Heart right ventricle (tissue), 16 donors: ENCODE data around the gene KRT80. TPM values are rescaled to one million over a fixed set of nuclear protein-coding genes. Genes with fewer than 3 reads are reported as not detected.

Experiments used
- ATAC-seq, 8 donors: fragments of 200-7000 bp; cut with Tn5 transposase; one replicate each; pipeline ENCODE4 v1.9.1; 2020; ENCODE audit warnings: mild to moderate bottlenecking in 8 of 8, moderate library complexity in 8 of 8, moderate number of reproducible peaks in 1 of 8
- DNase-seq, 2 donors: peaks; one replicate each; pipeline ENCODE4 v3.0.0-alpha.2; 2020
- H3K27ac ChIP-seq, 10 donors: fragments of 200-600 bp; sonication (generic) in 2 of 10; one replicate each; pipeline versions ENCODE4 v1.5.0 to v1.8.0; 2020 to 2022; ENCODE audit warnings: mild to moderate bottlenecking in 3 of 10
- H3K27me3 ChIP-seq, 7 donors: fragments of 200-600 bp; one replicate each; pipeline ENCODE4 v1.8.0; 2021 to 2022; ENCODE audit warnings: mild to moderate bottlenecking in 2 of 7
- H3K36me3 ChIP-seq, 9 donors: fragments of 200-600 bp; sonication (generic) in 1 of 9; one replicate each; pipeline versions ENCODE4 v1.5.0 to v1.8.0; 2020 to 2022; ENCODE audit warnings: mild to moderate bottlenecking in 2 of 9
- H3K4me1 ChIP-seq, 9 donors: fragments of 200-600 bp; sonication (generic) in 1 of 9; one replicate each; pipeline versions ENCODE4 v1.5.0 to v1.8.0; 2020 to 2022; ENCODE audit warnings: mild to moderate bottlenecking in 4 of 9
- H3K4me3 ChIP-seq, 10 donors: fragments of 200-600 bp; sonication (generic) in 2 of 10; one replicate each; pipeline versions ENCODE4 v1.5.0 to v1.8.0; 2020 to 2022; ENCODE audit warnings: mild to moderate bottlenecking in 7 of 10, moderate library complexity in 2 of 10
- H3K9me3 ChIP-seq, 11 donors: fragments of 200-600 bp in 10 of 11; sonication (generic) in 2 of 11; one replicate each; pipeline versions ENCODE4 v1.5.0 to v1.8.0; 2013 to 2022; ENCODE audit warnings: mild to moderate bottlenecking in 2 of 11, control low read depth in 1 of 11, moderate library complexity in 1 of 11
- WGBS, 2 donors: extraction: QIAGEN DNeasy Blood & Tissue Kit; methylation state at CpG; one replicate each; pipeline ENCODE4 v1.1.7; 2013; ENCODE audit warnings: inconsistent platforms in 1 of 2; 5-methylcytosine and 5-hydroxymethylcytosine counted together
- intact Hi-C, 10 donors: fragments of 100-400 bp; cut with DNase I; formaldehyde crosslinking; loops; one replicate each; pipeline versions ENCODE4 v1.11.1 to v1.14.2; 2022
- polyA plus RNA-seq, 2 donors: library from polyadenylated mRNA; stranded (reverse); fragments of 200-250 nt; gene quantifications; one replicate each; pipeline ENCODE4 v1.2.3, GENCODE V29; 2013
- total RNA-seq, 10 donors: library from RNA; stranded (reverse); fragmentation: NEBNext Ultra II Directional in 3 of 10; extraction: Animal tissue kit (Norgen Biotek cat#: 25700) in 3 of 10; gene quantifications; one replicate each; pipeline versions ENCODE4 v1.2.1 to v1.2.4, GENCODE V29; 2021 to 2023
- TF ChIP-seq, protein P1 (sequence below), 9 donors: fragments of 200-600 bp; sonication (generic) in 2 of 9; IDR thresholded peaks; one replicate each; pipeline versions ENCODE4 v1.5.0 to v1.8.0; 2021 to 2022; ENCODE audit warnings: antibody characterized with exemption in 9 of 9, mild to moderate bottlenecking in 5 of 9, moderate library complexity in 1 of 9
- donor health status: Arrhythmogenic right ventricular cardiomyopathy.
- donor health status: ischemic (EF 13 %, LVEDD 7.1; RV severe dilation, severe dysfunction).
- donor health status: healthy with polysubstance abuse.
- donor health status: DM: no; HTN: yes; CAD: no.
- donor health status: DM: no; HTN: no; CAD: no.
- donor health status: ischemic (EF 25% LVEDD 6.9; RV normal size, moderate dysfunction).
- donor health status: ischemic (EF 25% LVEDD 5.7; RV mildly dilated, moderate dysfunction).
- donor health status: healthy.
- donor health status: DM: yes; HTN: yes; CAD: no.
- donor health status: Ischemic cardiomyopathy.
- donor health status: ischemic (EF 35%, LVEDD 5.7; RV mildly dilated, moderate dysfunction).
- donor health status: nonischemic (EF 11% LVEDD 7.7; RV severe dilation, severe dysfunction).
- donor health status: DM: yes; HTN: yes; CAD: no.
- donor health status: PGD.
- donor health status: ischemic (EF 29% LVEDD 5.4; RV normal size, mild dysfunction).
- donor health status: nonischemic (EF 23%, LVEDD 6.1; RV moderate dilation, normal function).

The KRT80 gene
- total and polyA plus RNA-seq, 12 donors, result 0.07 to 0.79 (median 0.16) TPM; not detected in 1

DNA sequence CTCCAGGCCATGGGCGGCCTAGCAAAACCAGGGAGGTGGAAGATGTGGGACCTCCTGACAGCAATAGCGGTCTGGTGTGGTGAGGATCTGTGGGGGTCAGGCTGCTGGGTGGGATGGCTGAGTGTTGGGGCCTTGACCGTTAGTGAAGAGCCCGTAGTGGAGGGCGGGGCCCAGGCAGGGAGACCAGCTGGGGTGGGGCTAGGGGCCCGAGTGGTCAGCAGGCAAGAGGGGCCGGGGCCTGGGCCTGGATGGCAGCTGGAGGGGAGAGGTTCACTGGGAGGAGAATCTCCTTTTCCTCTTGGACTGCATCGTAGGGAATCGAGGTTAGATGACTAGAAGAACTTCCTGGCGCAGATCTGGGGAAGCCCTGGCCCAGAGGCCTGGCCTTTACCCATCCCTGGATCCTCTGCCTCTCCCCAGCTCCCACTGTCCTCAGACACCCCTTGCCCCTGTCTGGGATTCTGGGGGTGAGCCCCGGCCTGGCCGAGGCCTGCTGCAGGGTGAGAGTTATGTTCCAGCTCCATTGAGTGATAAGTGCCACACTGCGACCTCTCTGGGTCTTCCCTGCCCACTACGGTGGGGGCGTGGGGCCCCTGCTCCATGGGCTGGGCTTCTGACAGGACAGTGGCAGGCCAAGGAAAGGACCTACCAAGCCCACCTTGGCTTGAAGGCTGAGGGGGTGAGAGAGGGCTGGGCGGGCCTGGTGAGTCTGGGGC, 47.1 kb downstream of the KRT80 start:
- DNase-seq (no peak), ATAC-seq (no peak)
- Histone ChIP-seq H3K4me1 (peaks cover 16 to 42% (median 28%) of the 10 kb centered on the region in 9 donors), H3K9me3 (no peaks in the 10 kb centered on the region), H3K27ac (no peak overlapping the region), H3K27me3 (no peaks in the 10 kb centered on the region), H3K36me3 (no peaks in the 10 kb centered on the region), H3K4me3 (no peak overlapping the region)
- intact Hi-C loops, result loop anchor here in 1 of 10 donors (5.0 kb wide), 1 partner anchor 848 kb away; no protein-coding TSS in a partner anchor
- 90% methylated on average over 16 of the region's 16 CpGs for WGBS, 2 donors
- TF ChIP-seq, protein P1, sequence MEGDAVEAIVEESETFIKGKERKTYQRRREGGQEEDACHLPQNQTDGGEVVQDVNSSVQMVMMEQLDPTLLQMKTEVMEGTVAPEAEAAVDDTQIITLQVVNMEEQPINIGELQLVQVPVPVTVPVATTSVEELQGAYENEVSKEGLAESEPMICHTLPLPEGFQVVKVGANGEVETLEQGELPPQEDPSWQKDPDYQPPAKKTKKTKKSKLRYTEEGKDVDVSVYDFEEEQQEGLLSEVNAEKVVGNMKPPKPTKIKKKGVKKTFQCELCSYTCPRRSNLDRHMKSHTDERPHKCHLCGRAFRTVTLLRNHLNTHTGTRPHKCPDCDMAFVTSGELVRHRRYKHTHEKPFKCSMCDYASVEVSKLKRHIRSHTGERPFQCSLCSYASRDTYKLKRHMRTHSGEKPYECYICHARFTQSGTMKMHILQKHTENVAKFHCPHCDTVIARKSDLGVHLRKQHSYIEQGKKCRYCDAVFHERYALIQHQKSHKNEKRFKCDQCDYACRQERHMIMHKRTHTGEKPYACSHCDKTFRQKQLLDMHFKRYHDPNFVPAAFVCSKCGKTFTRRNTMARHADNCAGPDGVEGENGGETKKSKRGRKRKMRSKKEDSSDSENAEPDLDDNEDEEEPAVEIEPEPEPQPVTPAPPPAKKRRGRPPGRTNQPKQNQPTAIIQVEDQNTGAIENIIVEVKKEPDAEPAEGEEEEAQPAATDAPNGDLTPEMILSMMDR (IDR thresholded peaks at IDR 0.05), result no peak

DNA sequence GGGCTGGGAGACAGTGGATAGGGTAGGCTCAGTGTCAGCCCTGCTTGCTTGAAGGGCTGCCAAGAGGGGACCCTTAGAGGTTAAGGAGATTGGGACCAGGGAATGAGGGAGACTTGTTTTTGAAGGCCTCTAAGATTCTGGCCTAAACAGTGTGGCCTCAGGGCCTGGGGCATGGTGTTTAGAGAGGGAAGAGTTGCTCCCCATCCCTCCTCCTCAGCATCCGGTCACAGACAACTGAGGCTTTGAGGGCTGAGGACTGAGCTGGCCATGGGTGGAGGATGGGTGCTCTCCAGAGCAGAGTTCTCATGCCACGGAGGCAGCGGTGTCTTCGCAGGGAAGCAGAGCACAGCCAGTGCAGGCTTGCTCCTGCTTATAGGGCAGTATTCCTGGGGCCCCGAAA, 49.4 kb downstream of the KRT80 start:
- no peak overlapping the region for H3K4me3 ChIP-seq
- no peaks in the 10 kb centered on the region for H3K9me3 ChIP-seq
- WGBS, 2 donors, result 94 to 96% methylated on average over 5 of the region's 5 CpGs
- no peak overlapping the region for H3K27ac ChIP-seq
- peaks cover 5 to 23% (median 9%) of the 10 kb centered on the region in 9 donors for H3K4me1 ChIP-seq
- peaks cover 0 to 16% (median 0%) of the 10 kb centered on the region in 7 donors for H3K27me3 ChIP-seq
- TF ChIP-seq, protein P1 (IDR thresholded peaks at IDR 0.05), result no peak
- H3K36me3 ChIP-seq, result no peaks in the 10 kb centered on the region
- DNase-seq (no peak), ATAC-seq (no peak)
- intact Hi-C loops, result no loop called here

DNA sequence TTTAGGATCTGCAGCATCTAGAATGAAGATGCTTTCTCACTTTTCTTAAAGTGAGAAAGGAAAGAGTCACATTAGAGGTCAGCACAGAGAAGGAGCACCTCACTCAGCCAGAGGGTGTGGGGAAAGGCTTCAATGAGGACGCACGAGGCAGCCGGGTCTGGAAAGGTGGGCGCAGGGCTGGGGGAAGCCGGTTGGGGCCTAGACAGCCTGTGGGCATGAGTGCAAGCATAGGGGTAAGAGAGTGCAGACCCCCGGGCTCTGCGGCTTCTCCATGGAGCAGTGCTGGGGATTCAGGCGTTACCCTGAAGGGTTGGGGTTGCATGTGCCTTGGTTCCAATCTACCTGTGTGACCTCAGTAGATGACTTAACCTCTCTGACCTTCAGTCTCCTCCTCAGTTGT, 49.9 kb downstream of the KRT80 start:
- Histone ChIP-seq H3K27me3 (peaks cover 0 to 16% (median 0%) of the 10 kb centered on the region in 7 donors), H3K36me3 (no peaks in the 10 kb centered on the region), H3K4me1 (peaks cover 2 to 18% (median 3%) of the 10 kb centered on the region in 9 donors), H3K4me3 (no peak overlapping the region), H3K27ac (no peak overlapping the region), H3K9me3 (no peaks in the 10 kb centered on the region)
- intact Hi-C loops, result no loop called here
- TF ChIP-seq, protein P1 (IDR thresholded peaks at IDR 0.05), result no peak
- ATAC-seq (no peak), DNase-seq (no peak)
- WGBS, 2 donors, result 89 to 90% methylated on average over 8 of the region's 8 CpGs

DNA sequence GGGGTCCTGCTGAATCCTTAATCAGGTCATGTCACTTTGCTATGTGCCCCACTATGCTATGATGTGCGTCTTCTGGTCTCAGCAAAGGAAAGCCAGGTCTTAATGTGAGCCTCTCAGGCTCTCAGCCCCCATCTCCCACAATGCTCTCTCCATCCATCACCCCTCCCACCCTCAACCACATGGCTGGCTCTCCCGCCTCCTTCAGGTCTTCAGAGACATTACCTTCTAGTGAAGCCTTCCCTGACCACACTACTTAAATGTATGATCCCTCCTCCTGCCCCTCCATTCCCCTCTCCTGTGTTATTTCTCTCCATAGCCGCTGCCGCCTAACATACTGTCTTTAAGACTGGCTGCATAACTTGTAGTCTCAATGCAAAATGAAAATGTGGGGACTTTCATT, 50.5 kb downstream of the KRT80 start:
- Histone ChIP-seq H3K36me3 (no peaks in the 10 kb centered on the region), H3K27ac (no peak overlapping the region), H3K9me3 (no peaks in the 10 kb centered on the region), H3K27me3 (peaks cover 0 to 16% (median 0%) of the 10 kb centered on the region in 7 donors), H3K4me3 (no peak overlapping the region), H3K4me1 (peaks cover 0 to 12% (median 0%) of the 10 kb centered on the region in 9 donors)
- ATAC-seq (no peak), DNase-seq (no peak)
- WGBS, 2 donors, result 90 to 93% methylated on average over 4 of the region's 4 CpGs
- TF ChIP-seq, protein P1 (IDR thresholded peaks at IDR 0.05), result no peak
- intact Hi-C loops, result no loop called here
